GM21447 (cell line): ENCODE data around the gene ASB15.

ENCODE experiments used
- ATAC-seq: cut with Tn5 transposase; IDR thresholded peaks from one replicate; pipeline ENCODE4 v1.9.1; 2021; ENCODE audit not compliant: unreplicated experiment

The ASB15 gene

GRCh38 chr7:123661765-123662164, 60.1 kb downstream of the ASB15 start:
- ATAC-seq = no peak

GRCh38 chr7:123662293-123662692, 60.7 kb downstream of the ASB15 start:
- ATAC-seq = no peak

- no peak for ATAC-seq
These were observed 61.1 kb downstream of the ASB15 start for GRCh38 chr7:123662755-123663154.

- no peak for ATAC-seq
These were observed 61.6 kb downstream of the ASB15 start for GRCh38 chr7:123663200-123663599.

- ATAC-seq = no peak
These were observed 63.5 kb downstream of the ASB15 start for GRCh38 chr7:123665157-123665556.

- ATAC-seq = no peak
These were observed 64.3 kb downstream of the ASB15 start for GRCh38 chr7:123665896-123666295.

GRCh38 chr7:123666492-123666891, 64.9 kb downstream of the ASB15 start:
- ATAC-seq = no peak

GRCh38 chr7:123669485-123669884, 67.9 kb downstream of the ASB15 start:
- ATAC-seq = no peak

GRCh38 chr7:123673137-123673732, 71.6 kb downstream of the ASB15 start:
- no peak for ATAC-seq

- ATAC-seq = no peak
These were observed 72.3 kb downstream of the ASB15 start for GRCh38 chr7:123673752-123674398.

- ATAC-seq = no peak
These were observed 73.0 kb downstream of the ASB15 start for GRCh38 chr7:123674399-123675180.

- ATAC-seq = no peak
These were observed 73.5 kb downstream of the ASB15 start for GRCh38 chr7:123675181-123675473.

GRCh38 chr7:123677061-123677715, 75.6 kb downstream of the ASB15 start:
- ATAC-seq = no peak

GRCh38 chr7:123679614-123680013, 78.0 kb downstream of the ASB15 start:
- ATAC-seq = no peak

GRCh38 chr7:123680580-123680979, 79.0 kb downstream of the ASB15 start:
- no peak for ATAC-seq

GRCh38 chr7:123681561-123681960, 79.9 kb downstream of the ASB15 start:
- ATAC-seq = no peak

GRCh38 chr7:123682690-123683089, 81.1 kb downstream of the ASB15 start:
- peak; percentile 56 for ATAC-seq

- no peak for ATAC-seq
These were observed 85.5 kb downstream of the ASB15 start for GRCh38 chr7:123687161-123687560.

- no peak for ATAC-seq
These were observed 86.1 kb downstream of the ASB15 start for GRCh38 chr7:123687727-123688126.
